Stimulated activated naive CD4-positive, alpha-beta T cell treated with Interleukin-2 at 50 U/mL for 16 hours (primary cell): ENCODE measurements around the gene RASSF3.
A peak's percentile ranks its signal among the peaks of the same experiment; 100 is the strongest.

Experiments
- DNase-seq: peaks from one replicate; lab custom pipeline; 2025; lab: John Stamatoyannopoulos, UW

RASSF3 gene

DNA sequence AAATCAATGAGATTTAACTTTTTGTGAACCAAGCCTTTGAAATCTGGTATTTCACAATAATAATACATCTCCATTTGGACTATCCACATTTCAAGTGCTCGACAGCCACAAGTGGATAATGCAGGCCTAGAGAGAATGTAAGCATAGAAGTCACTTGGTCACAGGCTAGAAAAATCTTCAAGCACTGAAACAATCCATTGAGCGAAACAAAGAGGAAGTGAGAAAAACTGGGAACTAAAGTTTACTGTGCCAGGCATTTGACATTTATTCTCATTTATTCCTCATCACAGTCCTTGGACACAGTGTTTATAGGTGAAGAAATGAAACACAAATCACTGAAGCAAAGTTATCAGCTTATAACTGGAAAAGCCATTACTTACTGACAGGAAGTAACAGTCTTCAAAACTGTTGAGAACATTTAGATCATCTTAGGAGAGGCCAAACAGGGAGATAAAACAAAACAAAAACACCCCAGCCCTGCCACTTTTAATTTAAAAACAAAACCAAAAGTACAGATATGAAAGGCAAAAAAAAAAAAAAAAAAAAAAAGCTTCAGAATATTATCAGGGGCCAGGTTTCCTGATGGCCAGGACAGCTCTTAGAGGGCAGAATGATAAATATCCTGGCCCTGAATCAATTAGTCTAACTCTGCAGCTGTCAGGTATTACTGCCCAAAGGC lies 119.8 kb downstream of the RASSF3 start:
- no peak for DNase-seq

- DNase-seq = no peak
These were observed 120.3 kb downstream of the RASSF3 start for GRCh38 chr12:64730588-64730969.

- DNase-seq = no peak
These were observed 121.4 kb downstream of the RASSF3 start for GRCh38 chr12:64731683-64732082.

DNA sequence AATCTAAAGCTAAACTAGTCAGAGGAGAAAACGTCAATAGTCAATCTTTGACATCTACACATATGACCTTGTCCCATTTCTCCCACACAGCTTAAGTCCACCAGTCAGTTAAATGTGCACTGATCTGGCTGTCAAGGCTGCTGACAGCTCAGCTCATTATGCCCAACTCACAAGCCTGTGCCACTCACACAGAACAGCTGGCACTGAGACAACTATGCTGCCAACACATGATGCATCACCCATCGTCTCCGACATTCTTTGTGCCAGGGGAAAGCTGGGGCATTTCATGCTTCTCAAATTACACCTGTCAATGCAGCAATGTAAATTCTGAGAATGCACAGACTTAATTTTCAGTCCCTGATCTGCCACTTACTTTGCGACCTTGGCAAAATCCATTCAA lies 123.6 kb downstream of the RASSF3 start:
- no peak for DNase-seq

GRCh38 chr12:64735442-64735841 lies 125.1 kb downstream of the RASSF3 start:
- DNase-seq = no peak

DNA sequence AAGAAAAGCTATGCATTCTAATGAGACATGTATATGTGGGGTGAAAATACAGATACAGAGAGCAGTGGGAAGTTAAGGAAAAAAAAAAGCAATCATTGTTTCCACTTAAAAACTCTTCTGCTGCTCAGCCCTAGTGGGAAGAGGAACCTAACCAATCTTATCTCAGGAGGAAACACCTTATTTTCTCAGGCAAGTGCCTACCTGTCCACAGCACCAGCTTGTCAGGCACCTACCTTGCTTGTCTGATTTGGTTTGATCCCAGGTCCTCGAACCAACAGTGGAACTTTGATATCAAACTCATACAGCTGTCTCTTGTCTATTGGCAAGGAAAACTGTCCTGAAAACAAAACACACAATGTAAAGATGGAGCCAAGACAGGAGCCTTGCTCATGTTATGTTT lies 126.5 kb downstream of the RASSF3 start:
- DNase-seq = no peak

GRCh38 chr12:64737539-64737938 lies 127.2 kb downstream of the RASSF3 start:
- peak; percentile 24 for DNase-seq

DNA sequence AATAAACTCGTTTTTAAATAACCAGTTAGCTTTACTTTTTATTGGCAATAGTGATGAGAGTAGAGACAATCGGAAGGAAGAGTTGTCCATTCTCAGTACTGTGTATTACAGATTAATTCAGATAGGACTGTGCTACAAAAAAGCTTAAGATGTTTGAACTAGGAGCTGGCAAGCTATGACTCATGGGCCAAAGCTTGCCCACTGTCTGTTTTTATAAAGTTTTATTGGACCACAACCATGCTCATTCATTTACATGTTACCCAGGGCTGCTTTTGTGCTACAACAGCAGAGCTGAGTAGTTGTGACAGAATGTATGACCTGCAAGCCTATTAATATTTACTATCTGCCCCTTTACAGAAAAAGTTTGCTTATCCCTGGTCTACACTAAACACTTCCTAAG lies 129.5 kb downstream of the RASSF3 start:
- DNase-seq = no peak

DNA sequence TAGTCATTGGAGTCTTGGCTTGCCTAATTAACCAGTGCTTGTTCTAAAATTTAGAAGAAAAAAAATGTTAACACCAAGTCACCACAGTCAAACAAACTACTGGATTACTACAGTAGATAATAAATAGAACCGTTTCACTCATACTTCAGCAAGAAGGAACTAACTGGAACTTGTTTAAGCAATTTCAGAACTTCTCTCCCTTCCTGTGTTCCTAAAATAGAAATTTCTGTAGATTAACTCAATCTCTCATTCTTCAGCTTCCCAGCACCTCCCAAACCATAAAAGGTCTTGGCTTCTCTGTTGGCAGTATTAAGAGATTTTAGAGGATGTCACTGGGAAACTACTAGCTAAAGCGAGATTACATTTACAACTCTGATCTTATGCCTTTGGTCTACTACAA lies 130.4 kb downstream of the RASSF3 start:
- DNase-seq = no peak

- DNase-seq = no peak
These were observed 132.1 kb downstream of the RASSF3 start for GRCh38 chr12:64742416-64742815.

DNA sequence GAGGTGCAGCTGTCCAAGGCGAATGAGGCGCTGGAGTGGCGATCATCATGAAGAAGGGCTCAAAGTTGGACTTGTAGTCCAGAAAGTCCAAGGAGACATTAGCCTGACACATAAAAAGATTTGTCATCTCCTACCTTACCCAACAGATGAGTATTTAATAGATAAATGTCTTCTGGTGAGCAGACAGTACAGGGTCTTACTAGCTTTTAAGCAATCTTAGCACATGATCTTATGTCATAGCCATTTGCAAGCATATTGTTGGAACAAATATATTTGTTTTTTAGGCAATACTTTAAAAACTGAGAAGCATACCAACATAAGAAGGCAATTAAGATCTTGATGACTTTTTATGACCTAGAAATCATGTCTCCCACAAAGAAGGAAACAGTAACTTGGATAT lies 132.9 kb downstream of the RASSF3 start:
- DNase-seq = no peak

- DNase-seq = no peak
These were observed 134.3 kb downstream of the RASSF3 start for GRCh38 chr12:64744422-64745258.

DNA sequence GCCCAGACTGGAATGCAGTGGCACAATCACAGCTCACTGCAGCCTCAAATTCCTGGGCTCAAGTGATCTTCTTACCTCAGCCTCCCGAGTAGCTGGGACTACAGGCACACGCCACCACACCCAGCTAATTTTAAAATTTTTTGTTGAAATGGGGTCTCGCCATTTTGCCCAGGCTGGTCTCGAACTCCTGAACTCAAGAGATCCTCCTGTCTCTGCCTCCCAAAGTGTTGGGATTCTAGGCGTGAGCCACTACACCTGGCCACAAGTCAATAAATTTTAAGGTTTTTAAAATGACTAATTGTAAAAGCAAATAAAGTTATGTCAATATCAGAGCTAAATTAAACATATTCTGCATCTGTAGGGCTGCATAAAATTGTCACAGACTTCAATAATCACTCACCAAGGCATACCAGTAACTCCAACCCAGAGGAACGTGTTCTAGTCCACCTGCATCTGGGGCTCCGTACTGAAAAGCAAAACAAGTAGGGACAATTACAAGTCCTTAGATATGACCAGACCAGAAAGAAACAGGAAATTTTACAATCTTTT lies 135.0 kb downstream of the RASSF3 start:
- DNase-seq = no peak

- DNase-seq = no peak
These were observed 135.7 kb downstream of the RASSF3 start for GRCh38 chr12:64745980-64746379.

DNA sequence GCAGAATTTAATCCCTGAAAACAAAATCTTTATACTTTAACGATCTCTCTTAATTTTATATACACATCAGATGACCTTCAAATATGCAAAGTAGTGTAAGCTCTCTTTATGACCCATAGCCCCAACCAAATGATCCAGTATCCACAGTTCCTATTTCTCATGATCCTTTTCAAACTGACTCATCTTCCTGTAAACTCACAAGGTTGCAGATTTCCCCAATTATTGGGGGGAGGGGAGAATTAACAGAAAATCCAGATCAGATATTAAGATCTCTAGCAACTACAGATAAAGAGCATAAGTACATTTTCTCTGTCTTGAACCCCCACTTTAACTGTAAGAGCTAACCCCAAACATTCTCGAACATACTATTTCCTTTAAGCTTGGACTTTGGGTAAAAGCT lies 136.4 kb downstream of the RASSF3 start:
- DNase-seq = no peak
